ENCODE data around the gene MKLN1.
"Not testable (repeated sequence)": the region's sequence is repeated elsewhere in the genome, so short reads cannot be mapped to it uniquely, and the experiment has no call there.

MKLN1 gene

DNA sequence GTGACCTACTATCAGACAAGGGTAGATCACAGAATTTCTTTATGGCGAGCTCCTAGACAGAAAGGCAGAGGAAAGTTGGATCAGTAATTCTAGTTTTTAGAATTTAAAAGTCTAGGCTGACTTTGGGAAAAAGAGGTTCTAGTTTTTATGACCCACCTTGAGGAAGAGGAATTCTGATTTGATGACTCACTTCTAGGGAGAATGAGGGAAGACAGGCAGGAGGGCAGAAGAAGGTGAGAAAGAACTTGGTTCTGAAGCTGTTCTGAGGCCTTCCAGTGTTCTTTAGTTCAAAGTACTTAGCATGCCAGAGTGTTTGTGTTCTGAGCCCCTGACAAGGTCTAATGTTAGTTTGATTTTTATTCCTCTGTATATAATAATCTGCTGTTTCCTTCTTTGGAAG, 131.6 kb downstream of the MKLN1 start:
- DNase-seq (ENCODE audit: low spot score in 2 of 2) (no peak), ATAC-seq (ENCODE audit: low read depth) (no peak)
- Mint-ChIP-seq H3K27me3 (no peaks in the 10 kb centered on the region), H3K4me3 (no peak overlapping the region), H3K36me3 (peaks cover 33% of the 10 kb centered on the region), H3K27ac (peak overlapping the region; percentile 32), H3K4me1 (peaks cover 5% of the 10 kb centered on the region), H3K9me3 (no peaks in the 10 kb centered on the region)

DNA sequence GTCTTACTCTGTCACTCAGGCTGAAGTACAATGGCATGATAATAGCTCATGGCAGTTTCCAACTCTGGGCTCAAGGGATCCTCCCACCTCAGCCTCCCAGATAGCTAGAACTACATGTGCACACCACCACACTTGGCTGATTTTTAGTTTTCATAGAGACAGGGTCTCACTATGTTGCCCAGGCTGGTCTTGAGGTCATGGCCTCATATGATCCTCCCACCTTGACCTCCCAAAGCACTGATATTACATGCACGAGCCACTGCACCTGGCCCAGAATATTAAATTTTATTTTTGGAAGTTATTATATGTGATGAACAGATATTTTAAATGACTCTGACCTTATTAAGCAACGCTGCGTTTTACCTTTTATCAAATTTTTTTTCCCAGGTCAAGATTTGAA, 134.4 kb downstream of the MKLN1 start:
- ATAC-seq (ENCODE audit: low read depth), result no peak
- Mint-ChIP-seq H3K27me3 (no peaks in the 10 kb centered on the region), H3K27ac (no peak overlapping the region), H3K4me3 (no peak overlapping the region), H3K9me3 (no peaks in the 10 kb centered on the region), H3K4me1 (no peaks in the 10 kb centered on the region), H3K36me3 (peaks cover 31% of the 10 kb centered on the region)
- no peak for DNase-seq (ENCODE audit: low spot score in 2 of 2)

DNA sequence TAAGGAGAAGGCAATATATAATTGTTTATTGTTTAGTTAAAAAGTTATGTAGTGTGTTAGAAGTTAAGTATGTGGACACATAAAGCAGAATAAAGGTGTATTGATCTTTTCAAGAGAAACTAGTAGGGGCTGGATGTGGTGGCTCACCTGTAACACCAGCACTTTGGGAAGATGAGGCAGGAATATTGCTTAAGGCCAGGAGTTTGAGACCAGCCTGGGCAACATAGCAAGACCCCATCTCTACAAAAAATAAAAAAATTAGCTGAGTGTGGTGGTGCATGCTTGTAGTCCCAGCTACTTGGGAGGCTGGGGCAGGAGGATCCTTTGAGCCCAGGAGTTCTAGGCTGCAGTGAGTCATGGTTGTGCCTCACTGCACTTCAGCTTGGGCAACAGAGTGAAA, 135.0 kb downstream of the MKLN1 start:
- H3K27ac Mint-ChIP-seq; ATAC-seq (ENCODE audit: low read depth); DNase-seq (ENCODE audit: low spot score in 2 of 2); H3K4me3 Mint-ChIP-seq; H3K4me1 Mint-ChIP-seq; H3K9me3 Mint-ChIP-seq; H3K27me3 Mint-ChIP-seq: not testable (repeated sequence)
- peaks cover 34% of the 10 kb centered on the region for H3K36me3 Mint-ChIP-seq

DNA sequence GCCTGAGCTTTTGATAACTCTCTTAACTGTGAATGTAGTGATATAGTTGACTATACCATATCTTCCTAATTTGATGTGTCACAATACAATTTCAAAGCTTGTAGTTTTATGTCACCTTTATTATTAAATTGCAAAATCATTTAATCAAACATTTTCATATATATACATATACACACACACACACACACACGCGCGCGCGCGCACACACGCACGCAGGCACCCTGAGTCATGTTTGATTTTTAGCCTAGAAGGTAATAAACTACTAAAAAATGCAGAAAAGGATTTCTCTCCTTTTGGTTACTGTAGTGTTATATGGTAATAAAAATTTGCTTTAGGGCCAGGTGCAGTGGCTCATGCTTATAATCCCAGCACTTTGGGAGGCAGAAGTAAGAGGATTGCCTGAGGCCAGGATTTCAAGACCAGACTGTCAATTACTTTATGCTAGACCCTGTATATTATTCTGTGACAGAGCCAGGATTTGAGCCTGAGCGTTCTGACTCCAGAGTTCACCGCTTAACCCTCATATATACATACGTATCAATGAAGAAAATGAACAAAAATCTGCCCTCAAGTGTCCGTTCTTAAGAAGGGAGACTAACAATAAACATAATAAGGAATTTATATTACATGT, 139.2 kb downstream of the MKLN1 start:
- Mint-ChIP-seq H3K9me3 (no peaks in the 10 kb centered on the region), H3K4me3 (no peak overlapping the region), H3K27me3 (no peaks in the 10 kb centered on the region), H3K27ac (no peak overlapping the region), H3K36me3 (peaks cover 44% of the 10 kb centered on the region), H3K4me1 (no peaks in the 10 kb centered on the region)
- ATAC-seq (ENCODE audit: low read depth) (no peak), DNase-seq (ENCODE audit: low spot score in 2 of 2) (no peak)

DNA sequence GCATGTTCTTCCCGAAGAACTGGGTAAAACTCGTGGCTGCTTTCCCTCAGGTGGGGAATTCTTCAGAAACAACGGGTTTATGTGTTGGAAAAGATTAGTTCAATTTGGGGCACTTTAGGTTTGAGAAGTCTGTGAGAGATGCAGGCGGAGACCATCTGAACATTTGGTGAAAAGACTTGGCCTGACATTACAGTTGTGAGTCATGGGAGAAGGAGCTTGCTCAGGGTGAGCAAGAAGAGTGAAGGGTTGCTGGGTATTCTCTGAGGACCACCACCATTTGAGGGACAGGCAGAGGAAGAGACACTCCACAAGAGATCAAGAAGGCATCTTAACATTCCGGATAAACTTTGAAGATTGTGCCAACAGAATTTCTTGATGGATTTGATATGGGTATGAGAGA, 140.1 kb downstream of the MKLN1 start:
- H3K4me3 Mint-ChIP-seq, result no peak overlapping the region
- DNase-seq (ENCODE audit: low spot score in 2 of 2) (no peak), ATAC-seq (ENCODE audit: low read depth) (no peak)
- H3K4me1 Mint-ChIP-seq, result no peaks in the 10 kb centered on the region
- peaks cover 39% of the 10 kb centered on the region for H3K36me3 Mint-ChIP-seq
- no peak overlapping the region for H3K27ac Mint-ChIP-seq
- H3K27me3 Mint-ChIP-seq, result no peaks in the 10 kb centered on the region
- no peaks in the 10 kb centered on the region for H3K9me3 Mint-ChIP-seq

DNA sequence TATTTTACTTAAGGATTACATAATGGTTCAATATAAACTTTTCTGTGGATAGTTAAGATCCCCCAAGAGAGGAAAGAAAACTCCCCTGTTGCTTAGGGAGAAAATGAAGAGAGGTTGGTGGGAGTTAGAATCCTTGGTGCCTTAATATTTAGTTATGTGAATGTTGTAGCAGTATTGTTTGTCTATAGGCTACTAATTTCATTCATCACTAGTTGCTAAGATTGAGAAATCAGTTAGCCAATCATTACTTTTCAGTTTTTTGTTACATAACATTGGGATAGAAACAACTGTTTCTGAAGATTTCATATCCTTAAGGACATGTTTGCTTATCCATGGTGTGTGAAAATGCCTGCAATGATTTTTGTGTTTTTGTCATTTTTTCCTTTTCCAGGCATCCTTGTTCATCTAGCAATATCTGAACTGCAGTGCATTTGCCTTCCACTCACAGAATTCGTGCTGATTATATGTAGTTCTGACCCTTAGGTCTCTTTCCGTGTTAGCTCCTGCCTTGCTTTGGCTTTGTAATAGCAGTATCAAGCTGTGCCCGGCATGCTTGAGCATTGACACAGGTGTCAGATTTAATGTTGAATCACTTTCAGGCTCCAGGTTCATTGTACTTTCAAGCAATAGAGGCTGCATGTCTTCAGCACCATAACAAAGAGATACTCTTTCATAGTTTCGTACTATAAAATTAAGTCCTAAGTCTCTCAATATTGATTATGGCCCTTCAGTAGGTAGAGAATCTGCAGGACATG, 143.8 kb downstream of the MKLN1 start:
- H3K27ac Mint-ChIP-seq, result no peak overlapping the region
- no peak for DNase-seq (ENCODE audit: low spot score in 2 of 2)
- H3K4me1 Mint-ChIP-seq, result no peaks in the 10 kb centered on the region
- H3K36me3 Mint-ChIP-seq, result peaks cover 42% of the 10 kb centered on the region
- H3K4me3 Mint-ChIP-seq, result no peak overlapping the region
- H3K27me3 Mint-ChIP-seq, result no peaks in the 10 kb centered on the region
- no peak for ATAC-seq (ENCODE audit: low read depth)
- H3K9me3 Mint-ChIP-seq, result no peaks in the 10 kb centered on the region

DNA sequence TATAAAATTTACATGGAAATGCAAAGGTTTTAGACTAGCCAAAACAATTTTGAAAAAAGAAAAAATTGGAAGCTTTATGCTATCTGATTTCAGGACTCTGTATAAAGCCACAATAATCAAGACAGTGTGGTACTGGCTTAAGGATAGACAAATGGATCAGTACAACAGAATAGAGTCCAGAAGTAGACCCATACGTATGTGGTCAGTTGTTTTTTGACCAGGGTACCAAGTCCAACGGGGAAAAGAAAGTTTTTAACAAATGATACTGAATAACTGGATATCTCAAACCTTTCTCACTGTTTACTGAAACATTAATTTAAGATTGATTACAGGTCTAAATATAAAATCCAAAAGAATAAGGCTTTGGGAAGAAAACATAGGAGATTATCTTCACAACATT, 149.1 kb downstream of the MKLN1 start:
- Mint-ChIP-seq H3K36me3 (peaks cover 10% of the 10 kb centered on the region), H3K9me3 (no peaks in the 10 kb centered on the region), H3K4me3 (no peak overlapping the region), H3K27me3 (no peaks in the 10 kb centered on the region), H3K4me1 (peaks cover 3% of the 10 kb centered on the region), H3K27ac (no peak overlapping the region)
- DNase-seq (ENCODE audit: low spot score in 2 of 2), result no peak
- no peak for ATAC-seq (ENCODE audit: low read depth)

DNA sequence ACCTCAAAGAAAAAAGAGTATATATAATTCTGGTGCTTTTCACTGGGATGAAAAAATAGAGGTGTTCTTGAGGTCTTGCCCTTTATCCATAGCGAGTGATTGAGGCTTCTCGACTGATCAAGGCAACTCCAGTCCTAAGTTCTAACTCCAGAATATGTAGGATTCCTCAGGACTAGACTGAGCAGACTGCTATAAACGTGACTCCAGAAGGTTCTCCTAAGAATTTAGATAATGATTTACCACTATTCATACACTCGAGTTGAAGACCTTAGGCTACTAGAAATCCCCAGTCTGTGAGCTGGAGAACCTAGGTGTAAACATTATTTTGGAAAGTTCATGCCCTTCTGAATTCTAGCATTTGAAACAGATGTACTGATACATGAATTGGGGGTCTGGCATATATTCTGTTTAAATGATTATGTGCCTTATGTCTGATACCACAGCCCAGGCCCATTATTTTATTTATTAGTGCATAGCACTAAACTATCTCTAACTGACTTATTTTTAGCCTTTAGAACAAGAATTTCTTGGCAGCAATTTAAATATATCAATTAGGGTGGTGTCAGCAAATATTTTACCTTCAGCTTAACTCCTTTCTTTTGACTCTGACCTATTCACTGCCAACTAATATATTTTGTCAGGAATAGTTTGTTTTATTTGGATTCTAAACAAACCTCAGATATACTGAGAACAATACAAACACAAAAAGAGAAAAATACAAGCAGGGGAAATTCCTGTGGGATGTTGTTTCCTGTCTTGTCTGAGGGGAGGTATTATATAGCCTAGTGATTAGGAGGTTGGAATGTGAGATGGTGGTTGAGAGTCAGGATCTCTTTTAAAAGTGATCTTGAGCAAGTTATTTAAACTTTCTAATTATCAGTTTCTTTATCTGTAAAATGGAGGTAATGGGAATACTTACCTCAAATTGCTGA, 153.0 kb downstream of the MKLN1 start:
- H3K4me1 Mint-ChIP-seq, result peaks cover 12% of the 10 kb centered on the region
- ATAC-seq (ENCODE audit: low read depth) (no peak), DNase-seq (ENCODE audit: low spot score in 2 of 2) (no peak)
- H3K27me3 Mint-ChIP-seq, result no peaks in the 10 kb centered on the region
- no peaks in the 10 kb centered on the region for H3K9me3 Mint-ChIP-seq
- no peaks in the 10 kb centered on the region for H3K36me3 Mint-ChIP-seq
- no peak overlapping the region for H3K27ac Mint-ChIP-seq
- H3K4me3 Mint-ChIP-seq, result no peak overlapping the region

DNA sequence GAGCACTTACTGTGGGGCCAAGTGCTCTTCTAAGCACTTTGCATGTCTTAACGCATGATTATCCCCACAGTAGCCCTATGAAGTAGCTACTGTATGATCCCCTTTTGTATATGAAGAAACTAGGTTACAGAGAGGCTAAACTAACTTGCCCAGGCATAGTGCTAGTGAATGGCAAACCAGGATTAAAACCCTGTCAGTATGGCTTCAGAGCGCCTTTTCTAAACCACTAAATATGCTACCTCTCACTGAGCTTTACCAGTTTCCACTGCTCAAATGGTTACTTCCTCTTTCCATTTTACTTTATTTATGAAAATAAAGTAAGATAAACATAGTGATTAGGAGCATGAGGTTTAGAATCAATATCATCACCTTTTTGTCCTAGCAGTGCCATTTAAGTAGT, 155.1 kb downstream of the MKLN1 start:
- H3K9me3 Mint-ChIP-seq, result no peaks in the 10 kb centered on the region
- H3K4me1 Mint-ChIP-seq, result peaks cover 12% of the 10 kb centered on the region
- no peak overlapping the region for H3K4me3 Mint-ChIP-seq
- no peaks in the 10 kb centered on the region for H3K27me3 Mint-ChIP-seq
- peaks cover 2% of the 10 kb centered on the region for H3K36me3 Mint-ChIP-seq
- DNase-seq (ENCODE audit: low spot score in 2 of 2) (no peak), ATAC-seq (ENCODE audit: low read depth) (peak; percentile 50)
- no peak overlapping the region for H3K27ac Mint-ChIP-seq

DNA sequence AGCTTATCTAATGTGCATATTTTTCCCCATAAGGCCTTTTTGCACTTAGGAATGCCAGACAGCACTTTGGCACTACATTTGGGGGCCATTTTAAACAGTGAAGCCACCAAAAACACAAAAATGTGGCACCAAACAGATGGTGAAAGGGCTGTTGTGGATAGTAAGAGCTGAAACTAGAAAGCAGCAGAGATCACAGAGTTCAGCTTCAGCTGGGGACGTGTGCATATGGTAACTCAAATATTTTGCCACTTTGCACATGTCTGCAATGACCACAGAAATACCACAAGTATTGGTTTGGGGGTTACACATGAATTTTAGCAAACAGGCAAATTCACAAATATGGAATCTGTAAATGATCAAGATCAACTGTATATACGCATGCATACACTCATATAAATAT, 155.9 kb downstream of the MKLN1 start:
- no peak overlapping the region for H3K27ac Mint-ChIP-seq
- ATAC-seq (ENCODE audit: low read depth) (no peak), DNase-seq (ENCODE audit: low spot score in 2 of 2) (no peak)
- no peak overlapping the region for H3K4me3 Mint-ChIP-seq
- H3K27me3 Mint-ChIP-seq, result no peaks in the 10 kb centered on the region
- H3K36me3 Mint-ChIP-seq, result peaks cover 5% of the 10 kb centered on the region
- H3K4me1 Mint-ChIP-seq, result peaks cover 12% of the 10 kb centered on the region
- no peaks in the 10 kb centered on the region for H3K9me3 Mint-ChIP-seq

DNA sequence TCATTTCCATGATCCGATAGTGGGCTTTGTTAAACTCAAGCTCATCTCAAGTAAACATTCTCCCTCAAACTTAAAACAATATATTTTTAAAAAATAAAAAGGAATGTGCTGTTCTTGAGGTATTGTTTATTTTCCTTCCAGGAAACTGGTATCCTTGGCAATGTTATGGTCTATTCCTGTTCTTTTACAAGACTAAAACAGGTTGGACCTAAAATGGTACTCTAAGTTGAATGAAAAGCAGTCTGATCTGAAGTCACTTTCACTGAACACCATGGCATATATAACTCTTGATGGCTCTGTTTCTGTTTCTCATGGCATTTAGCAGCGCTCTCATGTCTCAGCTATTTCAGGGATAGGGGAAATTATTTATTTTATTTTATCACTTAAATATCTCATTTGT, 158.7 kb downstream of the MKLN1 start:
- Mint-ChIP-seq H3K9me3 (no peaks in the 10 kb centered on the region), H3K4me3 (no peak overlapping the region), H3K27me3 (no peaks in the 10 kb centered on the region), H3K36me3 (peaks cover 7% of the 10 kb centered on the region), H3K4me1 (peaks cover 9% of the 10 kb centered on the region), H3K27ac (no peak overlapping the region)
- no peak for ATAC-seq (ENCODE audit: low read depth)
- DNase-seq (ENCODE audit: low spot score in 2 of 2), result no peak

DNA sequence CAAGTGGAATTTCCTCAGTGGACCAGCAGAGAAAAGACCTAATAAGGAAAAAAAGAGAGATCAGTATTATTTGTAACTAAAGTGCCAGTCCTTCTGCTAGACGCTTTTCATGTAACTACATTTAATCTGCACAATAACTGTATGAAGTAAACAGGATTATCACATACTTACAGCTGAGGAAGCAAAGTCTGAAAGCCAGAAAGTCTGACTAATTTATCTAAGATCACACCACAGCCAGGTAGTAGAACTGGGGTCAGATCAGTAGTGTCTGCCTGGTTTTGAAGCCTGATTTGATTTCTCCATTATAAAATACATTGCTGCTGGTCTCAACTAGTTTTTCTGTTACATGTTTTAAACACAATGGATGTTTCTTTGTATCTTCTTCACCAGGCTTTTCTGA, 159.5 kb downstream of the MKLN1 start:
- peaks cover 7% of the 10 kb centered on the region for H3K36me3 Mint-ChIP-seq
- no peak overlapping the region for H3K27ac Mint-ChIP-seq
- peaks cover 9% of the 10 kb centered on the region for H3K4me1 Mint-ChIP-seq
- no peaks in the 10 kb centered on the region for H3K9me3 Mint-ChIP-seq
- no peak for ATAC-seq (ENCODE audit: low read depth)
- DNase-seq (ENCODE audit: low spot score in 2 of 2), result no peak
- no peaks in the 10 kb centered on the region for H3K27me3 Mint-ChIP-seq
- no peak overlapping the region for H3K4me3 Mint-ChIP-seq

DNA sequence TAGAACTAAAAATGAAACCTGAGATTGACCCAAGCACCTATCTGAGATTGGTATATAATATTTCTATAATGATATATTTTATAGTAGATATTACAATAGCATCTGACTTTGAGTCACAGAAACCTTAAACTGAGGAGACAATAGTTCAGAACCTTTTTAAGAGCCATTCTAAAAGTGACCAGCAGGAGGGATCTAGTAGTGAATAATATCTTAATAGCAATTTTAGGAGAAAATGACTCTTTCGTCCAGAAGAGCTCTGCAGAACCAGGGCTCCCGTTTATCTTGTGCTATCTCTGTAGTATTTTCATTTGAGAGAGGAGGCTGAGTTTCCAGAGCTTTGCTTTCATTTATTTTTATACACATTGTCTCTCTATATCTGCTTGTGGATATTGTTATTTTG, 160.7 kb downstream of the MKLN1 start:
- peak overlapping the region; percentile 10 for H3K27ac Mint-ChIP-seq
- H3K4me3 Mint-ChIP-seq, result no peak overlapping the region
- DNase-seq (ENCODE audit: low spot score in 2 of 2) (no peak), ATAC-seq (ENCODE audit: low read depth) (no peak)
- no peaks in the 10 kb centered on the region for H3K4me1 Mint-ChIP-seq
- no peaks in the 10 kb centered on the region for H3K9me3 Mint-ChIP-seq
- peaks cover 7% of the 10 kb centered on the region for H3K36me3 Mint-ChIP-seq
- H3K27me3 Mint-ChIP-seq, result no peaks in the 10 kb centered on the region

DNA sequence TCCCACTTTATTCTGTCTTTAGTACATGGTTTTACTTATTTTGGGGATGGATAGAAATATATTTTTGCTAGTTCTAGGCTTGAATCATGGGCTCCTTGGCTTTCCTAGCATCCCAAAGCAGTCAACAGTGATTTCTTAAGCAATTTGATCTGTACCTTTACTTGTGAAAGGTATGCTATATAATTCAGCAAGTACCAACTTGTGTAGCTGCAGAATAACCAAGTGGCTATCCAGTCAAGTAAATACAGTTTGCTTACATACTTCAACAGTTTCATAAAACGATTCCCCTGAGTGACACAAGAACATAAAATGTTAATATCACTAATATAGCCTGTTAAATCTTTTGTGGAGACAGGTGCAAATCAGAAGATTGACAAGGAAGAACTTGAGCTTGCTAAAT, 161.5 kb downstream of the MKLN1 start:
- ATAC-seq (ENCODE audit: low read depth), result no peak
- H3K4me1 Mint-ChIP-seq, result no peaks in the 10 kb centered on the region
- H3K36me3 Mint-ChIP-seq, result peaks cover 7% of the 10 kb centered on the region
- DNase-seq (ENCODE audit: low spot score in 2 of 2), result no peak
- no peaks in the 10 kb centered on the region for H3K9me3 Mint-ChIP-seq
- H3K27ac Mint-ChIP-seq, result no peak overlapping the region
- no peaks in the 10 kb centered on the region for H3K27me3 Mint-ChIP-seq
- no peak overlapping the region for H3K4me3 Mint-ChIP-seq

Measured in memory B cell (primary cell).